Measurements from ENCODE around the gene KIF21B.
A peak's percentile ranks its signal among the peaks of the same experiment; 100 is the strongest.

KIF21B gene

GRCh38 chr1:201020721-201021629 lies 2.5 kb downstream of the KIF21B start:
- DNase-seq: peak in 34 of 56 donors; percentile 18 to 76 (median 38)

- no peak for DNase-seq
These were observed 3.4 kb downstream of the KIF21B start for GRCh38 chr1:201020040-201020591.

GRCh38 chr1:201019321-201019977 lies 4.1 kb downstream of the KIF21B start:
- DNase-seq: peak in 5 of 56 donors; percentile 15 to 50 (median 30)

DNA sequence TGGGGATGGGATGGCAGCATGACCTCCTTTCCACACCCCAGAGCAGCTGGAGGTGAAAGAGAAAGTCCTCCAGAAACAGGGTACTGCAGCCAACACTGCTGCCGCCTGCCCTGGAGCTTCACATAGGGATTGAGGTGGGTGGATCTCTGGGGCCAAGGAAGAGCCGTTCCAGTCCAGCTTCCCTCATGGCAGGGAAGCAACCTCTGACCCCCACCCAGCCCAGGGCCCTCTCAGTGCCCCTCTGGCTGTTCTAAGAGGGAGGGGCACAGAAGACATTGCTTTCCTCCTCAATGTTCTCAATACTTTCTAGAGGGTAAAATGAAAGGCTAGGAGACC lies 5.7 kb downstream of the KIF21B start:
- DNase-seq: no peak

GRCh38 chr1:201016943-201017827 lies 6.3 kb downstream of the KIF21B start:
- DNase-seq: peak in 9 of 56 donors; percentile 17 to 61 (median 28)

- peak in 48 of 56 donors; percentile 19 to 89 (median 60) for DNase-seq
These were observed 7.3 kb downstream of the KIF21B start for GRCh38 chr1:201016211-201016651.

- no peak for DNase-seq
These were observed 7.9 kb downstream of the KIF21B start for GRCh38 chr1:201015551-201016091.

DNA sequence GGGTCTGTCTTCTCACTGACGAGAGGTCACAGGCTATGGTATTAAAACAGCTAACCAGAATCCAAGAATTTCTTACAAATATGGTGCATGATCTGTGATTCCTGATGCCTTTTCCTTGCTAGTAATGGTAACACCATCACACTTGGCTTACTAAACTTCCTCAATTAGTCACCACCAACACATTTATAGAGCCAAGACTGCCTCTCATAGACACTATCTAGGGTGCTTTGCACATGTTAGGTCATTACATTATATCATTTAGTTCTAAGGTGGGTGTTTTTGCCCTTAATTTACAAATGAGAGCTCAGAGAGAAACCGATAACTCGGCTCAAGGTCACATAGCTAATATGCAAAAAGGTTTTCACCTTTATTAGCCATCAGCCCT lies 8.7 kb downstream of the KIF21B start:
- no peak for DNase-seq

DNA sequence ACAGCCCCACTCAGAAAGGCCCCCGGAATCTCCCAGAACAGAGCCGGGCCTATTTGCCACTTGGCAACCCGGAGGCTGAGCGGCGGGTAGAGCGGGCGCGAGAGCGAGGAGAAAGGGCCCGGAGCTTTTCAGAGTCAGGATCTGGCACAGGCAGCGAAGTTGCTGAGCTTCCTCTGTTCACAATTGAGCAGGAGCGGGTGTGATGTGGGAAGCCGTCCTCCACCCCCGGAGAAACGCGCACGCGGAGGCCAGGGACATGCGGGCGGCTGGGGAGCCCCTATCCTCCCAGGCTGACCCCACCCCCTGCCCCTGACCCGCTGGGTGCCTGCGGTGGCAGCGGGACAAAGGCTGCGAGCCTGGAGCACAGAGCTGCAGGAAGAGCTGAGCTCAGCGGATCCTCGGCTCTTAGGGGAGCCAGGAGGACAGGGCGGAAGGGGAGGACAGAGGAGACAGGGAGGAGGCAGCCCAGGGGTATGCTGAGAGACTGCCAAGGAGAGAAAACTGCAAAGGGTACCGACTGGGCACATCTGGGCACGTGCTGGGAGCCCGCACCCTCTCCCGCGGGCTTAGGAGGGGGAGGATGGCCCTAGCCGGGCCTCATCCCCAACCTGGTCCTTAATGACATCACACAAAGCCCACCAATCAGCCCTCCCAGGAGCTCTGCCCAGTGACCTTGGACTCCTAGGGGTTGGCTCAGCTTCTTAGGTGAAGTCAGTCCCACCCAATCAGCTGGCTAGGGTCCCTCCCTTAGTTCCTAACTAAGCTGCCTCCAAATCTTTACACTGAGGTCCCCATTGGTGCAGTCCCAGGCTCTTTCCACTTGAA lies 9.3 kb downstream of the KIF21B start:
- DNase-seq: peak in 51 of 56 donors; percentile 25 to 86 (median 60)

DNA sequence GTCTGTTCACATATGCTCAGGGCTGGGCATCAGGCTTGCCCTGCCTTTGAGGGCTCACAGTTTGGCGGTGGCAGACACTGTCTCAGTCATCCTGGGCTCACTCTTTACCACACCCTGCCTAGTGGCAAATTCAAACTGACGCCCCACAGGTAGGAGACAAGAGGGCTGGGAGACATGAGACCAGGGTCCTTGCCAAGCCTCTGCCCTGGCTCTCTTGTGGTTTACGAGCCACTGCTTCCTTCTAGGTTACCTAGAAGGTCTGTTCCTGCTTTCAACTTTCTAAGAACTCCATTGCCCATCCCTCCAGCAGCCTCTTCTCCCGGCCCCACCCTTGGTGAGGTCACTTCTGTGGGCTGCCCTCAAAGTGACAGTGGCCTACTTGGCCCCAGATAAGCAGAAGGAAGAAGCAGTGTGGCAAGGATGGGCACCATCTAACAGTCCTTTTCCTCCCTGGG lies 10.5 kb downstream of the KIF21B start:
- DNase-seq: no peak

DNA sequence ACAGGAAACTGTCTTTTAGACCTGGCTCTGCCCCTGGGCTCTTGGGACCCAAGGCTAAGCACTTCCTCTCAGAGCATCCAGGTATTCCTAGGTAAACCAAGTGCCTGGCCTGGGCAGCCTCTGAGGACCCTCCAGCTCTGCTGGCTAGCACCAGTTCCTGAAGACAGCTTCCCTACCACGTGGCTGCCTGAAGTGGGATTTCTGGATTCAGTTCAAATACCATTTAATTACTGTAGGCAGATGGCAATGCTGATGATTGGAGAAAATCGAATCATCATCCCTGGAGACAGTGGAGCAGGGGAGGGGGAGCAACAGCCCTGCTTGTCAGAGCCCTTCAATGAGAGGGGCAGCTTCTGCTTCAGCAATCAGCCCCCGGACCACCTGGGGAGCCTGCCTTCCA lies 11.9 kb downstream of the KIF21B start:
- DNase-seq: no peak

DNA sequence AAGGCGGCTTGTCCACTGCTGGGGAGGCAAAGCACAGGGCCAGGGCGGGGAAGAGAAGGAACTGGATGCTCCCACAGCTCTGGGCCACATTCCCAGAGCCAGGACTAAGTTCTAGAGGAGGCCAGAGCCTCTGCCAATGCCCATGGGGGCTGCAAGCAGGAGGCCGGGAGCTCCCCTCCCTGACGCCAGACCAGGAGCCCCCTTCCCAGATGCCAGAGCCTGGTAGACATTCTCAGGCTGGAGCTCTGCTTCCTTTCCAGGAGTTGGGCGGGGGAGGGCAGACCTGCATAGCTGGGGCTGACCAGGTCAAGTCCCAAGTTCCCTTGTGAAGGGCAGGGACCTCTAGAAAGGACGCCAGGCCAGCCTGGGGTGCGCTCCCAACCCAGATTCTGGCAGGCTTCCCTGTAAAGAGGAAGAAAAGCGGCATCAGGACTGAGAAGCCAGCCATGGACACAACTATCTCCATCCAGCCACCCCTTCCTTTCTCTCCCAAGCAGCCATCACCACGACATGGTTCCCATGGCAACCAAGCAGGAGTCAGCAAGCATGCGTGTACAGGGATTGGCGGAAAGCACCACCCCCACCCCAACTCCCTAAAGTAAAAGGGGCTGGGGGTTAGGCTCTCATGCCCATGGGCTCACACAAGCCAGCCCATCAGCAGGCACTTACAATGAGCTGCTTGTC lies 13.4 kb downstream of the KIF21B start:
- peak in 43 of 56 donors; percentile 20 to 82 (median 56) for DNase-seq

DNA sequence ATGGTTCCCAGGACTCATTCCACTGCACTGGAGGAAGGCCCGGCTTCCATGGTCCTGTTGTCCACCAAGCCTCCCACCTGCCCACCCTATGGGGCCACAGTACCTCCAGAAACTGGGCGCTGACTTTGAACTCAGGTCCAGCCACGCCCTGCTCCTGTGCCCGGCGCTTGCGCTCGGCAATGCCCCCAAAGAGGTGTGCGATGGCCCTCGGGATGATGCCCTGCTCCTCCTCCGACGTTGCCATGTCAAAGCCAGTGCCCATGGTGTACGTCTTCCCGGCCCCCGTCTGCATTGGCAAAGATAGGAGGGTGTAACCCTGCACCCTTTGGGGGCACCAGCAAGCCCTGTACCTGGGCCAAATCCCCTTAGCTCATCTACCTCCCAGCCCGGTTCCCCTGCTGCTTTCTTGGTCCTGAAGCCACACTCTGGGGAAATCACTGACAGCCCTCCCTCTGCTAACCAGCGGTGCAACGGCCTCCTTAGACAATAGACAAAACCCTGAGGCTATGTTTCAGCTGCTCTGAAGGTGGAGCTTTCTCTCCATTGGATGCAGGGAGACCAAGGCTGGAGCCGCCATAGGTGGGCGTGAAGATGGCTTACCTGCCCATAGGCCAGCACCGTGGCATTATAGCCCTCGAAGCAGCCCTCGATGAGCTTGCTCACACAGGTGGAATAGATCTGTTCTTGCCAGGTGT lies 14.7 kb downstream of the KIF21B start:
- no peak for DNase-seq

DNA sequence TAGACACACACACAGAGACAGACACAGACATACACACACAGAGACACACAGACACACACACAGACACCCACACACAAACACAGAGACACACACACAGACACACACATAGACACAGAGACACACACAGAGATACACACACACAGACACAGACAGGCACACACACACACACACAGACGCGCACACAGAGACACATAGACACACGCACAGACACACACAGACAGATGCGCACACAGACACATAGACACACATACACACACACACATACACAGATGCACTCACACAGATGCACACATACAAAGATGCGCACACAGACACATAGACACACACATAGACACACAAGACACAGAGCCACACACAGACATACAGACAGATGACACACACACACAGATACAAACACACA lies 16.0 kb downstream of the KIF21B start:
- DNase-seq: no peak

GRCh38 chr1:201006450-201006849 lies 17.1 kb downstream of the KIF21B start:
- no peak for DNase-seq

- peak in 5 of 56 donors; percentile 15 to 49 (median 21) for DNase-seq
These were observed 18.8 kb downstream of the KIF21B start for GRCh38 chr1:201004732-201005131.

DNA sequence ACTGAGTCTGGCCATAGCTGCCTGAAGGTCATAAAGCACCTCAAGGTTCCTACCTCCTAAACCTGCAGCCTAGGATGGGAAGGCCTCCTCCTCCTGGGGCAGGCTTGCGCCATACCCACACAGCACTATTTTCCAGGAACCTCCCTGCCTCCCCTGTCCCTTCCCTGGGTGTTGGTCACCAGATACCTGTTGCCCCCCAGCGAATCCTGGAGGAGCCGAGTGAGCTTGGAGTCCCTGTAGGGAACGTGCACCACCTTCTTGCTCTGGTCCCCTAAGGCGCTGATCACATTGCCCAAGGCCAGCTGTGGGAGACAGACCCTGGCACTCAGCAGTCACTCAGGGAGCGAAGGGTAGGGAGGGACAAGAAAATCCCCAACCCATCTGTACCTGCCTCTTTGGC lies 19.4 kb downstream of the KIF21B start:
- DNase-seq: no peak

- no peak for DNase-seq
These were observed 21.0 kb downstream of the KIF21B start for GRCh38 chr1:201002510-201002909.

DNA sequence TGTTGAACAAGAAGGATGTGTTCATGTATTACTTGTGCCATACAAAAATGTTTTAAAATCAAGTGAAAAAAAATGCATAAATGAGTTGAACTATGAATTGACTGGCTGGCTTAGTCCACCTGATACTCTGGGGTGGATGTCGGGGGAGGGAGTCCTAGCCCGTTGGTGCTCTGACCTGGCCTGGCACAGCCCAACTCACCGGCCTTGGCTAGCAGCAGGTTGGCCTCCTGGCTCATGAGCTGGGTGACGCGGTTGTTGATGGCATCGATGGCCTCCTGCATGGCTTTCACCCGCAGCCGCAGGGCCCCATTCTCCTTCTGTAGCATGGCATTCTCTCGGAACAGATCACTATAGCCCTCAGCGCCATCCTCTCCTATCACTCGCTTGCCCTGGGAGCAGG lies 21.6 kb downstream of the KIF21B start:
- no peak for DNase-seq
